ENCODE data around the gene MBNL2.
"Not testable (repeated sequence)": the region's sequence is repeated elsewhere in the genome, so short reads cannot be mapped to it uniquely, and the experiment has no call there.

The MBNL2 gene

GRCh38 chr13:97192166-97192565 lies 30.0 kb upstream of the MBNL2 start:
- DNase-seq (ENCODE audit: insufficient read length) (no peak), FAIRE-seq (no peak)
- TF ChIP-seq POLR2AphosphoS5 (IDR thresholded peaks at IDR 0.05; ENCODE audit: low read depth, low read length) (no peak), TAF1 (IDR thresholded peaks at IDR 0.05; ENCODE audit: borderline replicate concordance, low read depth, low read length) (no peak), POLR2A (IDR thresholded peaks at IDR 0.05; ENCODE audit: low read depth, low read length) (no peak)

GRCh38 chr13:97193577-97193976 lies 28.6 kb upstream of the MBNL2 start:
- FAIRE-seq (no peak), DNase-seq (ENCODE audit: insufficient read length) (no peak)
- TF ChIP-seq TAF1 (IDR thresholded peaks at IDR 0.05; ENCODE audit: borderline replicate concordance, low read depth, low read length), result no peak

- no peak for FAIRE-seq
- TF ChIP-seq POLR2AphosphoS5 (IDR thresholded peaks at IDR 0.05; ENCODE audit: low read depth, low read length) (no peak), TAF1 (IDR thresholded peaks at IDR 0.05; ENCODE audit: borderline replicate concordance, low read depth, low read length) (no peak), POLR2A (IDR thresholded peaks at IDR 0.05; ENCODE audit: low read depth, low read length) (no peak)
Measured at GRCh38 chr13:97194479-97194878, 27.7 kb upstream of the MBNL2 start.

GRCh38 chr13:97196340-97196739 lies 25.8 kb upstream of the MBNL2 start:
- FAIRE-seq (no peak), DNase-seq (ENCODE audit: insufficient read length) (no peak)
- no peak for TF ChIP-seq TAF1 (IDR thresholded peaks at IDR 0.05; ENCODE audit: borderline replicate concordance, low read depth, low read length)
- TF ChIP-seq POLR2A (IDR thresholded peaks at IDR 0.05; ENCODE audit: low read depth, low read length), result no peak
- no peak for TF ChIP-seq POLR2AphosphoS5 (IDR thresholded peaks at IDR 0.05; ENCODE audit: low read depth, low read length)

More at GRCh38 chr13:97194479-97194878, 27.7 kb upstream of the MBNL2 start:
- DNase-seq (ENCODE audit: insufficient read length), result no peak

- DNase-seq (ENCODE audit: insufficient read length), result no peak
- FAIRE-seq, result no peak
- TF ChIP-seq TAF1 (IDR thresholded peaks at IDR 0.05; ENCODE audit: borderline replicate concordance, low read depth, low read length) (no peak), POLR2A (IDR thresholded peaks at IDR 0.05; ENCODE audit: low read depth, low read length) (no peak), POLR2AphosphoS5 (IDR thresholded peaks at IDR 0.05; ENCODE audit: low read depth, low read length) (no peak)
Measured at GRCh38 chr13:97198753-97199152, 23.4 kb upstream of the MBNL2 start.

- FAIRE-seq, result no peak
- TF ChIP-seq TAF1 (IDR thresholded peaks at IDR 0.05; ENCODE audit: borderline replicate concordance, low read depth, low read length), result no peak
- TF ChIP-seq POLR2A (IDR thresholded peaks at IDR 0.05; ENCODE audit: low read depth, low read length), result no peak
- no peak for TF ChIP-seq POLR2AphosphoS5 (IDR thresholded peaks at IDR 0.05; ENCODE audit: low read depth, low read length)
- no peak for DNase-seq (ENCODE audit: insufficient read length)
Measured at GRCh38 chr13:97199451-97199850, 22.7 kb upstream of the MBNL2 start.

GRCh38 chr13:97200081-97200942 lies 21.8 kb upstream of the MBNL2 start:
- no peak for TF ChIP-seq TAF1 (IDR thresholded peaks at IDR 0.05; ENCODE audit: borderline replicate concordance, low read depth, low read length)
- no peak for FAIRE-seq
- no peak for DNase-seq (ENCODE audit: insufficient read length)

GRCh38 chr13:97202761-97203160 lies 19.4 kb upstream of the MBNL2 start:
- FAIRE-seq (no peak), DNase-seq (ENCODE audit: insufficient read length) (no peak)
- TF ChIP-seq POLR2A (IDR thresholded peaks at IDR 0.05; ENCODE audit: low read depth, low read length) (no peak), POLR2AphosphoS5 (IDR thresholded peaks at IDR 0.05; ENCODE audit: low read depth, low read length) (no peak), TAF1 (IDR thresholded peaks at IDR 0.05; ENCODE audit: borderline replicate concordance, low read depth, low read length) (no peak)

- no peak for FAIRE-seq
- no peak for DNase-seq (ENCODE audit: insufficient read length)
- no peak for TF ChIP-seq TAF1 (IDR thresholded peaks at IDR 0.05; ENCODE audit: borderline replicate concordance, low read depth, low read length)
- TF ChIP-seq POLR2A (IDR thresholded peaks at IDR 0.05; ENCODE audit: low read depth, low read length), result no peak
- TF ChIP-seq POLR2AphosphoS5 (IDR thresholded peaks at IDR 0.05; ENCODE audit: low read depth, low read length), result no peak
Measured at GRCh38 chr13:97205465-97205864, 16.7 kb upstream of the MBNL2 start.

- FAIRE-seq (no peak), DNase-seq (ENCODE audit: insufficient read length) (no peak)
- TF ChIP-seq TAF1 (IDR thresholded peaks at IDR 0.05; ENCODE audit: borderline replicate concordance, low read depth, low read length), result no peak
- no peak for TF ChIP-seq POLR2A (IDR thresholded peaks at IDR 0.05; ENCODE audit: low read depth, low read length)
- TF ChIP-seq POLR2AphosphoS5 (IDR thresholded peaks at IDR 0.05; ENCODE audit: low read depth, low read length), result no peak
Measured at GRCh38 chr13:97205982-97206381, 16.2 kb upstream of the MBNL2 start.

GRCh38 chr13:97207252-97207651 lies 14.9 kb upstream of the MBNL2 start:
- not testable (repeated sequence) for DNase-seq (ENCODE audit: insufficient read length); FAIRE-seq

GRCh38 chr13:97211300-97211699 lies 10.8 kb upstream of the MBNL2 start:
- no peak for TF ChIP-seq TAF1 (IDR thresholded peaks at IDR 0.05; ENCODE audit: borderline replicate concordance, low read depth, low read length)
- no peak for TF ChIP-seq POLR2A (IDR thresholded peaks at IDR 0.05; ENCODE audit: low read depth, low read length)
- no peak for TF ChIP-seq POLR2AphosphoS5 (IDR thresholded peaks at IDR 0.05; ENCODE audit: low read depth, low read length)
- no peak for DNase-seq (ENCODE audit: insufficient read length)
- no peak for FAIRE-seq

- no peak for FAIRE-seq
- TF ChIP-seq POLR2A (IDR thresholded peaks at IDR 0.05; ENCODE audit: low read depth, low read length), result no peak
- TF ChIP-seq TAF1 (IDR thresholded peaks at IDR 0.05; ENCODE audit: borderline replicate concordance, low read depth, low read length), result no peak
- TF ChIP-seq POLR2AphosphoS5 (IDR thresholded peaks at IDR 0.05; ENCODE audit: low read depth, low read length), result no peak
- no peak for DNase-seq (ENCODE audit: insufficient read length)
Measured at GRCh38 chr13:97212004-97212403, 10.1 kb upstream of the MBNL2 start.
